Spleen (tissue), 11 donors: Measurements from ENCODE around the gene TNRC6B. TPM values are rescaled to one million over a fixed set of nuclear protein-coding genes. Genes with fewer than 3 reads are reported as not detected.

ENCODE experiments used
- DNase-seq: peaks from one replicate; pipeline ENCODE4 v3.0.0-alpha.2; 2020
- H3K27ac ChIP-seq, 8 donors: fragments of 200-600 bp; sonication (generic) in 7 of 8; 1 replicate in 4 of 8; 2 replicates in 4 of 8; pipeline versions ENCODE4 v1.5.0 to v1.8.0; 2016 to 2021; ENCODE audit warnings: inconsistent platforms in 4 of 8, mild to moderate bottlenecking in 4 of 8, moderate library complexity in 1 of 8
- H3K27me3 ChIP-seq, 7 donors: fragments of 200-600 bp; sonication (generic) in 6 of 7; replicated peaks in 1 of 7; 1 replicate in 4 of 7; 2 replicates in 3 of 7; pipeline versions ENCODE4 v1.5.0 to v1.8.0; 2016 to 2021; ENCODE audit warnings: inconsistent platforms in 3 of 7, mild to moderate bottlenecking in 1 of 7
- H3K36me3 ChIP-seq, 6 donors: fragments of 200-600 bp; sonication (generic) in 5 of 6; 1 replicate in 4 of 6; 2 replicates in 2 of 6; pipeline versions ENCODE4 v1.5.0 to v1.8.0; 2016 to 2021; ENCODE audit warnings: inconsistent platforms in 2 of 6
- H3K4me1 ChIP-seq, 6 donors: fragments of 200-600 bp; sonication (generic) in 5 of 6; 1 replicate in 3 of 6; 2 replicates in 3 of 6; pipeline versions ENCODE4 v1.5.0 to v1.8.0; 2016 to 2021; ENCODE audit warnings: inconsistent platforms in 3 of 6
- H3K4me3 ChIP-seq, 8 donors: fragments of 200-600 bp; sonication (generic) in 7 of 8; 1 replicate in 4 of 8; 2 replicates in 4 of 8; pipeline versions ENCODE4 v1.5.0 to v1.8.0; 2016 to 2021; ENCODE audit warnings: inconsistent platforms in 4 of 8, mild to moderate bottlenecking in 4 of 8, moderate library complexity in 2 of 8
- H3K9me3 ChIP-seq, 8 donors: fragments of 200-600 bp; sonication (generic) in 7 of 8; 1 replicate in 4 of 8; 2 replicates in 4 of 8; pipeline versions ENCODE4 v1.5.0 to v1.8.0; 2016 to 2021; ENCODE audit warnings: inconsistent platforms in 4 of 8
- POLR2A ChIP-seq, 3 donors: fragments of 450-650 bp; IDR thresholded peaks; one replicate each; pipeline ENCODE4 v1.5.1; 2017; ENCODE audit warnings: antibody characterized with exemption in 3 of 3, mild to moderate bottlenecking in 1 of 3
- POLR2AphosphoS5 ChIP-seq, 3 donors: sonication (generic); formaldehyde crosslinking; IDR thresholded peaks; one replicate each; pipeline ENCODE4 v1.5.1; 2017; ENCODE audit warnings: antibody characterized with exemption in 3 of 3
- WGBS, 5 donors: extraction: QIAGEN DNeasy Blood & Tissue Kit in 3 of 5; methylation state at CpG; one replicate each; pipeline versions ENCODE4 v1.1.5 to v1.1.7; 2013 to 2018; 5-methylcytosine and 5-hydroxymethylcytosine counted together
- intact Hi-C: fragments of 100-400 bp; cut with DNase I; formaldehyde crosslinking; loops from one replicate; pipeline ENCODE4 v1.15.0; 2023; ENCODE audit warnings: low total_unique reads
- polyA plus RNA-seq, 3 donors: library from polyadenylated mRNA; stranded (reverse); fragments of 200-250 nt; gene quantifications; one replicate each; pipeline ENCODE4 v1.2.1, GENCODE V29; 2013
- total RNA-seq, 7 donors: library from RNA; depleted of rRNA in 3 of 7; stranded (reverse); fragments of >200 nt in 3 of 7; fragmentation: NEBNext Ultra II Directional in 4 of 7; extraction: Animal tissue kit (Norgen Biotek cat#: 25700) in 4 of 7; gene quantifications; one replicate each; pipeline versions ENCODE4 v1.1.0 to v1.2.1, GENCODE V29; 2016 to 2021
- TF ChIP-seq, protein P1 (sequence below), 11 experiments: fragments of 200-600 bp in 7 of 11; fragments of 450-650 bp in 4 of 11; sonication (generic) in 4 of 11; IDR thresholded peaks in 8 of 11; conservative IDR thresholded peaks in 3 of 11; 1 replicate in 7 of 11; 2 replicates in 4 of 11; pipeline versions ENCODE4 v1.4.0 to v1.8.0; 2016 to 2021; ENCODE audit warnings: antibody characterized with exemption in 11 of 11, inconsistent platforms in 4 of 11, mild to moderate bottlenecking in 1 of 11
- donor health status: healthy with polysubstance abuse.
- donor health status: DM: no; HTN: no; CAD: no; lungs with moderate emphysema.
- donor health status: DM: no; HTN: no; CAD: no.
- donor health status: Bipolar disorder and iron deficiency.
- donor health status: healthy.
- donor health status: DM: no; HTN: no; CAD: no.
- donor health status: DM: yes; HTN: yes; CAD: no.

Gene TNRC6B
- total and polyA plus RNA-seq, 10 donors = 1.2 to 221 (median 95.3) TPM

DNA sequence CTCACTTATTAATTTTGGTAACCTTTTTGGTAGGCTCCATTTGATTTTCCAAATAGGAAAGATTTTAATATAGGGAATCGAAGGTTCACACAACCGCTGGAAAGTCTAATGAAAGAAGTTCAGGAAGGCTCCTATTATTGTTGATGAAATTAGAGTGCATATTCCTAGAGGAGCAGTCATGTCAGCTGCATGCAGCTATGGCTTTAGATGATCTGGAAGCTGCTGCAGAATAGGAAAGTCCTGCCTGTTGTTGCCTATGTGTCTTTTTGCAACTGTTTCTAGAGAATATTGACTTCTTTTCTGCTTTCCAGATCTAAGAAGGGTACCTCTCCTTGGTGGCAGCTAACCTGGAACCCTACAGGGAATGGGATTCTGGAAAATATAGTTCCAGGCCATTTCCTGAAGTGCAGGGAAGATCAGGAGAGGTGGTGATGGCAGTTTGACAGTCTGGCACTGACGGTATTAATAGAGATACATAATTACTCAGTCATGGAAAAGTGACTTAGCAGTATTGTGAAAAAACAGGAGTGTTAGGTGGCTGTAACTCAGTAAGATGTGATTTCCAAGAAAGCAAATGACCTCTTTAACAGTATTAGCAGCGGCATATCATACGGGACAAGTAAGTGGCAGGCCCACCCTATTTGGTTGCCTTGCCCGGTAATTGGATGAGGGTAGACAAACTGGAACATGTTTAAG is 54.0 kb downstream of the TNRC6B start:
- H3K4me3 ChIP-seq = no peak overlapping the region
- no peaks in the 10 kb centered on the region for H3K9me3 ChIP-seq
- intact Hi-C loops = no loop called here
- TF ChIP-seq POLR2A (IDR thresholded peaks at IDR 0.05) = no peak
- no peak for TF ChIP-seq POLR2AphosphoS5 (IDR thresholded peaks at IDR 0.05)
- TF ChIP-seq, protein P1, sequence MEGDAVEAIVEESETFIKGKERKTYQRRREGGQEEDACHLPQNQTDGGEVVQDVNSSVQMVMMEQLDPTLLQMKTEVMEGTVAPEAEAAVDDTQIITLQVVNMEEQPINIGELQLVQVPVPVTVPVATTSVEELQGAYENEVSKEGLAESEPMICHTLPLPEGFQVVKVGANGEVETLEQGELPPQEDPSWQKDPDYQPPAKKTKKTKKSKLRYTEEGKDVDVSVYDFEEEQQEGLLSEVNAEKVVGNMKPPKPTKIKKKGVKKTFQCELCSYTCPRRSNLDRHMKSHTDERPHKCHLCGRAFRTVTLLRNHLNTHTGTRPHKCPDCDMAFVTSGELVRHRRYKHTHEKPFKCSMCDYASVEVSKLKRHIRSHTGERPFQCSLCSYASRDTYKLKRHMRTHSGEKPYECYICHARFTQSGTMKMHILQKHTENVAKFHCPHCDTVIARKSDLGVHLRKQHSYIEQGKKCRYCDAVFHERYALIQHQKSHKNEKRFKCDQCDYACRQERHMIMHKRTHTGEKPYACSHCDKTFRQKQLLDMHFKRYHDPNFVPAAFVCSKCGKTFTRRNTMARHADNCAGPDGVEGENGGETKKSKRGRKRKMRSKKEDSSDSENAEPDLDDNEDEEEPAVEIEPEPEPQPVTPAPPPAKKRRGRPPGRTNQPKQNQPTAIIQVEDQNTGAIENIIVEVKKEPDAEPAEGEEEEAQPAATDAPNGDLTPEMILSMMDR (IDR thresholded peaks at IDR 0.05 in 8 of 11, conservative IDR thresholded peaks at IDR 0.05 in 3 of 11) = no peak
- 93 to 96% (median 95%) methylated on average over 6 of the region's 6 CpGs for WGBS, 5 donors
- H3K36me3 ChIP-seq = peaks cover 0 to 71% (median 8%) of the 10 kb centered on the region in 6 donors
- H3K27me3 ChIP-seq = no peaks in the 10 kb centered on the region
- no peak for DNase-seq
- peaks cover 0 to 27% (median 14%) of the 10 kb centered on the region in 6 donors for H3K4me1 ChIP-seq
- H3K27ac ChIP-seq = no peak overlapping the region

DNA sequence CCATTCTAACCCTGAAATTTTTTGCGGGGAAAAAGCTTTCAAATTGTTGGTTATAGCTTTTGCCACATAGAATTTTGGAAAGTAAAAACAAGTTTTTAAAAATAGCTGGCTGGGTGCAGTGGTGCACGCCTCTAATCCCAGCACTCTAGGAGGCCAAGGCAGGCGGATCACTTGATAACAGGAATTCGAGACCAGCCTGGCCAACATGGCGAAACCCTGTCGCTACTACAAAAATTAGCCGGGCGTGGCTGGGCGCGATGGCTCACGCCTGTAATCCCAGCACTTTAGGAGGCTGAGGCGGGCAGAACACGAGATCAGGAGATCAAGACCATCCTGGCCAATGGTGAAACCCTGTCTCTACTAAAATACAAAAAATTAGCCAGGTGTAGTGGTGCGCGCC is 54.9 kb downstream of the TNRC6B start:
- 92 to 99% (median 95%) methylated on average over 15 of the region's 15 CpGs for WGBS, 5 donors
- intact Hi-C loops = no loop called here
- Histone ChIP-seq H3K36me3 (peaks cover 0 to 79% (median 8%) of the 10 kb centered on the region in 6 donors), H3K4me1 (peaks cover 0 to 35% (median 22%) of the 10 kb centered on the region in 6 donors), H3K27me3 (no peaks in the 10 kb centered on the region), H3K4me3 (no peak overlapping the region), H3K9me3 (no peaks in the 10 kb centered on the region), H3K27ac (no peak overlapping the region)
- TF ChIP-seq, protein P1 (IDR thresholded peaks at IDR 0.05 in 8 of 11, conservative IDR thresholded peaks at IDR 0.05 in 3 of 11) = no peak
- TF ChIP-seq POLR2AphosphoS5 (IDR thresholded peaks at IDR 0.05) = no peak
- TF ChIP-seq POLR2A (IDR thresholded peaks at IDR 0.05) = no peak
- no peak for DNase-seq

DNA sequence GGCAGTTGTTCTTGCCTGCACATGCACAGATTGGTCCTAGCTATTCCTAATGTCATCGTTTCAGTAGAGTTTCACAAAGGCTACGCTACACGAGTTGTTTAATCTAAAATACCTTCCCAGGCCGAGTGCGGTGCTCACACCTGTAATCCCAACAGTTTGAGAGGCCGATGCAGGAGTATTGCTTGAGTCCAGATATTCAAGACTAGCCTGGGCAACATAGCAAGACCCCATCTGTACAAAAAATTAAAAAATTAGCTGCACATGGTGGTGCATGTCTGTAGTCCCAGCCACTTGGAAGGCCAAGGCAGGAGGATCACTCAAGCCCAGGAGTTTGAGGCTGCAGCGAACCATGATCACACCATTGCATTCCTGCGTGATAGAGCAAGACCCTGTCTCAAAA is 56.2 kb downstream of the TNRC6B start:
- WGBS, 5 donors = 93 to 99% (median 97%) methylated on average over 8 of the region's 8 CpGs
- no peak for TF ChIP-seq POLR2A (IDR thresholded peaks at IDR 0.05)
- no peak for TF ChIP-seq POLR2AphosphoS5 (IDR thresholded peaks at IDR 0.05)
- TF ChIP-seq, protein P1 (IDR thresholded peaks at IDR 0.05 in 8 of 11, conservative IDR thresholded peaks at IDR 0.05 in 3 of 11) = no peak
- Histone ChIP-seq H3K9me3 (no peaks in the 10 kb centered on the region), H3K27me3 (no peaks in the 10 kb centered on the region), H3K27ac (no peak overlapping the region), H3K4me1 (peaks cover 0 to 46% (median 34%) of the 10 kb centered on the region in 6 donors), H3K4me3 (no peak overlapping the region), H3K36me3 (peaks cover 0 to 70% (median 8%) of the 10 kb centered on the region in 6 donors)
- intact Hi-C loops = no loop called here
- no peak for DNase-seq

DNA sequence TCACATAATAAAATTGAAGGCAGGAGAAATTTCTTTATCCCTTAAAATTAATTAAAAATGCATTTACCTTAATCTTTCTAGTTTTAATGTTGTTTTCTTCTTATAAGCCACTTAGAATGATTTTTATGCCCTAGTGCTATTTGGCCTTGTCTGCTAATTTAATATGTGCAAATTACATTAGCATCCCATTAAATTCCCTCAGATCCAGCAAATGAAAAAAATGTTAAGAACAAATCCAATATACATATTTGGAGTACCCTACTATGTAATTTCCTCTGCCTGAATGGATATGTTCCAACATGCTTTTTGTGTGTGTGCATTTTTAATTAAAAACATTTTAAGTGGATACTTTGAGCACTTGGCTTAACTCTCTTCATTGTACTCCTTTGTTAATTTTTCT is 56.9 kb downstream of the TNRC6B start:
- Histone ChIP-seq H3K36me3 (peaks cover 0 to 63% (median 8%) of the 10 kb centered on the region in 6 donors), H3K9me3 (no peaks in the 10 kb centered on the region), H3K27me3 (no peaks in the 10 kb centered on the region), H3K27ac (no peak overlapping the region), H3K4me3 (no peak overlapping the region), H3K4me1 (peaks cover 3 to 52% (median 42%) of the 10 kb centered on the region in 6 donors)
- TF ChIP-seq POLR2A (IDR thresholded peaks at IDR 0.05) (no peak), POLR2AphosphoS5 (IDR thresholded peaks at IDR 0.05) (no peak)
- TF ChIP-seq, protein P1 (IDR thresholded peaks at IDR 0.05 in 8 of 11, conservative IDR thresholded peaks at IDR 0.05 in 3 of 11) = no peak
- DNase-seq = no peak
- intact Hi-C loops = no loop called here
